ENCODE data around the gene PAGE2. TPM values are rescaled to one million over a fixed set of nuclear protein-coding genes. Genes with fewer than 3 reads are reported as not detected.
"Not testable (repeated sequence)": the region's sequence is repeated elsewhere in the genome, so short reads cannot be mapped to it uniquely, and the experiment has no call there.

PAGE2 gene
- total RNA-seq, 4 donors from 2014 or later = not detected

- intact Hi-C loops (cut with DNase I; ENCODE audit: low total_unique reads) = no loop called here
These were observed 46.4 kb downstream of the PAGE2 start for GRCh38 chrX:55135171-55135570.

GRCh38 chrX:55140800-55141199 is 52.0 kb downstream of the PAGE2 start:
- 81 to 85% methylated on average over 1 of the region's 1 CpG for WGBS, 2 donors
- intact Hi-C loops (cut with DNase I; ENCODE audit: low total_unique reads); H3K4me3 ChIP-seq (ENCODE audit: low read depth, poor library complexity, severe bottlenecking); DNase-seq (ENCODE audit: low spot score in 2 of 2): not testable (repeated sequence)

More at GRCh38 chrX:55135171-55135570, 46.4 kb downstream of the PAGE2 start:
- WGBS, 2 donors = 0 to 13% methylated on average over 1 of the region's 1 CpG
- DNase-seq (ENCODE audit: low spot score in 2 of 2) = peak in 1 of 2 donors; percentile 16
- no peak for TF ChIP-seq POLR2A (IDR thresholded peaks at IDR 0.05)
- no peak for TF ChIP-seq CTCF (IDR thresholded peaks at IDR 0.05)
- H3K4me3 ChIP-seq (ENCODE audit: low read depth, poor library complexity, severe bottlenecking) = no peak overlapping the region

Other genes with a start within 250 kb of the PAGE2 start
- gene TRO, start 168.2 kb upstream of the PAGE2 start, total RNA-seq = 1 to 10 TPM in 2 of 4 donors, under 1 TPM in 2; 0.08 to 2.8 (median 1.0) TPM
- gene PFKFB1, start 94.8 kb upstream of the PAGE2 start, total RNA-seq = under 1 TPM in 3 of 4 donors, not detected in 1; 0.19 to 0.52 (median 0.42) TPM
- 10 to 100 TPM; 17.9 to 25.2 (median 20.2) TPM for gene APEX2, start 88.7 kb upstream of the PAGE2 start, total RNA-seq
- gene ALAS2, start 58.0 kb upstream of the PAGE2 start, total RNA-seq = not detected
- gene PAGE2B, start 14.0 kb upstream of the PAGE2 start, total RNA-seq = not detected
- gene PAGE5, start 131.3 kb downstream of the PAGE2 start, total RNA-seq = not detected
- gene PAGE3, start 175.9 kb downstream of the PAGE2 start, total RNA-seq = not detected